ENCODE data around the gene S100A4. TPM values are rescaled to one million over a fixed set of nuclear protein-coding genes. Genes with fewer than 3 reads are reported as not detected.

The S100A4 gene
- total RNA-seq, 2 experiments from 2014 or later, result 109 to 118 TPM

- no peak overlapping the region for H3K4me3 Mint-ChIP-seq
- H3K36me3 Mint-ChIP-seq (ENCODE audit: low read depth), result no peaks in the 10 kb centered on the region
- ChIA-PET POLR2A (no interaction called here), CTCF (interaction anchor here (0.9 to 5.8 kb wide), 4 partner anchors 9 to 145 kb away, joined by 3 to 123 read pairs (median 4); no protein-coding TSS in a partner anchor)
- ATAC-seq, result no peak
- peaks cover 19% of the 10 kb centered on the region for H3K27me3 Mint-ChIP-seq
- TF ChIP-seq CTCF (IDR thresholded peaks at IDR 0.05), result no peak
- no peaks in the 10 kb centered on the region for H3K9me3 Mint-ChIP-seq
- intact Hi-C loops (cut with micrococcal nuclease), result no loop called here
- DNase-seq, result no peak
- no peak overlapping the region for H3K27ac Mint-ChIP-seq
- no peaks in the 10 kb centered on the region for H3K4me1 Mint-ChIP-seq (ENCODE audit: low read depth)
Measured at GRCh38 chr1:153498746-153499145, 46.9 kb downstream of the S100A4 start.

- ChIA-PET CTCF (interaction anchor here (0.7 to 5.8 kb wide), 32 partner anchors 9 to 259 kb away, joined by 3 to 123 read pairs (median 5); partner anchors contain the start of genes PGLYRP4 and S100A9), POLR2A (no interaction called here)
- Mint-ChIP-seq H3K27me3 (peaks cover 21% of the 10 kb centered on the region), H3K4me3 (no peak overlapping the region), H3K36me3 (ENCODE audit: low read depth) (no peaks in the 10 kb centered on the region), H3K9me3 (no peaks in the 10 kb centered on the region), H3K27ac (no peak overlapping the region), H3K4me1 (ENCODE audit: low read depth) (no peaks in the 10 kb centered on the region)
- no peak for TF ChIP-seq CTCF (IDR thresholded peaks at IDR 0.05)
- no peak for DNase-seq
- intact Hi-C loops (cut with micrococcal nuclease), result no loop called here
- no peak for ATAC-seq
Measured at GRCh38 chr1:153495536-153495935, 50.1 kb downstream of the S100A4 start.

- ChIA-PET POLR2A (interaction anchor here (1.0 kb wide), 1 partner anchor 143 kb away, joined by 3 read pairs; no protein-coding TSS in a partner anchor), CTCF (interaction anchor here (0.7 to 5.8 kb wide), 49 partner anchors 7 to 260 kb away, joined by 3 to 123 read pairs (median 4); partner anchors contain the start of genes PGLYRP4, S100A1 and S100A9)
- peaks cover 21% of the 10 kb centered on the region for H3K27me3 Mint-ChIP-seq
Measured at GRCh38 chr1:153494976-153495535, 50.5 kb downstream of the S100A4 start.

More at GRCh38 chr1:153494976-153495535, 50.5 kb downstream of the S100A4 start:
- Mint-ChIP-seq H3K4me1 (ENCODE audit: low read depth) (no peaks in the 10 kb centered on the region), H3K9me3 (no peaks in the 10 kb centered on the region), H3K4me3 (no peak overlapping the region), H3K27ac (no peak overlapping the region), H3K36me3 (ENCODE audit: low read depth) (no peaks in the 10 kb centered on the region)
- ATAC-seq, result peak; percentile 83
- intact Hi-C loops (cut with micrococcal nuclease), result loop anchor here (5.0 kb wide), 1 partner anchor 143 kb away; no protein-coding TSS in a partner anchor
- DNase-seq, result peak; percentile 86
- peak; percentile 89 for TF ChIP-seq CTCF (IDR thresholded peaks at IDR 0.05)

Other genes starting within 250 kb of the S100A4 start
- not detected for gene PGLYRP3, start 232.9 kb downstream of the S100A4 start, total RNA-seq
- not detected for gene PGLYRP4, start 197.0 kb downstream of the S100A4 start, total RNA-seq
- not detected for gene S100A9, start 188.0 kb downstream of the S100A4 start, total RNA-seq
- not detected for gene S100A12, start 170.2 kb downstream of the S100A4 start, total RNA-seq
- not detected for gene S100A8, start 154.7 kb downstream of the S100A4 start, total RNA-seq
- not detected for gene S100A7A, start 129.3 kb downstream of the S100A4 start, total RNA-seq
- gene S100A7, start 85.2 kb downstream of the S100A4 start, total RNA-seq, result not detected
- 100 to 1,000 TPM; 200 to 211 TPM for gene S100A6, start 9.8 kb downstream of the S100A4 start, total RNA-seq
- gene S100A5, start 4.9 kb downstream of the S100A4 start, total RNA-seq, result 1 to 10 TPM; 1.1 to 1.2 TPM
- not detected for gene S100A3, start 3.5 kb upstream of the S100A4 start, total RNA-seq
- gene S100A2, start 20.0 kb upstream of the S100A4 start, total RNA-seq, result under 1 TPM in 1 of 2 experiments, not detected in 1; 0.50 TPM
- gene S100A16, start 67.3 kb upstream of the S100A4 start, total RNA-seq, result not detected
- not detected for gene S100A14, start 70.5 kb upstream of the S100A4 start, total RNA-seq
- 1 to 10 TPM; 8.1 to 9.4 TPM for gene S100A13, start 81.7 kb upstream of the S100A4 start, total RNA-seq
- gene S100A1, start 82.6 kb upstream of the S100A4 start, total RNA-seq, result not detected
- gene CHTOP, start 88.3 kb upstream of the S100A4 start, total RNA-seq, result 10 to 100 TPM; 76.8 to 83.2 TPM
- 10 to 100 TPM; 25.7 to 27.3 TPM for gene SNAPIN, start 112.9 kb upstream of the S100A4 start, total RNA-seq
- gene ILF2, start 125.2 kb upstream of the S100A4 start, total RNA-seq, result 100 to 1,000 TPM; 328 to 333 TPM
- gene NPR1, start 132.9 kb upstream of the S100A4 start, total RNA-seq, result not detected
- 10 to 100 TPM; 45.0 to 45.5 TPM for gene INTS3, start 182.2 kb upstream of the S100A4 start, total RNA-seq
- gene SLC27A3, start 229.6 kb upstream of the S100A4 start, total RNA-seq, result 1 to 10 TPM; 7.2 to 10.0 TPM

All from activated CD8-positive, alpha-beta T cell treated with anti-CD3 and anti-CD28 coated beads for 36 hours (primary cell).